Right lobe of liver (tissue), 6 donors: ENCODE measurements around the gene TNNT3. TPM values are rescaled to one million over a fixed set of nuclear protein-coding genes. Genes with fewer than 3 reads are reported as not detected.

Experiments
- ATAC-seq, 4 donors: fragments of 200-7000 bp; cut with Tn5 transposase; one replicate each; pipeline ENCODE4 v1.9.1; 2020; ENCODE audit warnings: mild to moderate bottlenecking in 4 of 4, moderate library complexity in 4 of 4
- DNase-seq, 3 donors: peaks; one replicate each; pipeline ENCODE4 v3.0.0-alpha.2; 2020
- H3K27ac ChIP-seq, 3 donors: fragments of 200-600 bp; one replicate each; pipeline ENCODE4 v1.8.0; 2022
- H3K27me3 ChIP-seq, 2 donors: fragments of 200-600 bp; one replicate each; pipeline ENCODE4 v1.8.0; 2022
- H3K36me3 ChIP-seq, 4 donors: fragments of 200-600 bp; sonication (generic) in 1 of 4; one replicate each; pipeline versions ENCODE4 v1.5.1 to v1.8.0; 2017 to 2022; ENCODE audit warnings: control low read depth in 1 of 4
- H3K4me1 ChIP-seq, 4 donors: fragments of 200-600 bp; sonication (generic) in 1 of 4; one replicate each; pipeline versions ENCODE4 v1.5.1 to v1.8.0; 2017 to 2022; ENCODE audit warnings: control low read depth in 1 of 4
- H3K4me3 ChIP-seq, 3 donors: fragments of 200-600 bp; one replicate each; pipeline ENCODE4 v1.8.0; 2022
- H3K9me3 ChIP-seq, 4 donors: fragments of 200-600 bp; sonication (generic) in 1 of 4; one replicate each; pipeline versions ENCODE4 v1.5.1 to v1.8.0; 2017 to 2022; ENCODE audit warnings: control low read depth in 1 of 4
- POLR2A ChIP-seq: fragments of 450-650 bp; IDR thresholded peaks from one replicate; pipeline ENCODE4 v1.6.1; 2017; ENCODE audit warnings: antibody characterized with exemption, mild to moderate bottlenecking
- WGBS: methylation state at CpG from one replicate; pipeline ENCODE4 v1.1.6; 2018; ENCODE audit warnings: low coverage, low lambda C conversion rate; ENCODE audit not compliant: insufficient coverage; ENCODE audit errors: missing lambda C conversion rate; 5-methylcytosine and 5-hydroxymethylcytosine counted together
- intact Hi-C, 2 donors: fragments of 100-400 bp; cut with DNase I; formaldehyde crosslinking; loops; one replicate each; pipeline versions ENCODE4 v1.11.2 to v1.14.1; 2022
- total RNA-seq, 6 experiments: library from RNA; depleted of rRNA in 2 of 6; stranded (reverse); fragments of >200 nt in 2 of 6; fragmentation: NEBNext Ultra II Directional in 3 of 6; extraction: Animal tissue kit (Norgen Biotek cat#: 25700) in 3 of 6; gene quantifications; one replicate each; pipeline versions ENCODE4 v1.1.0 to v1.2.4, GENCODE V29; 2016 to 2023
- TF ChIP-seq, protein P1 (sequence below), 4 donors: fragments of 200-600 bp in 3 of 4; fragments of 450-650 bp in 1 of 4; IDR thresholded peaks; one replicate each; pipeline versions ENCODE4 v1.5.1 to v1.8.0; 2016 to 2022; ENCODE audit warnings: antibody characterized with exemption in 4 of 4, mild to moderate bottlenecking in 2 of 4
- donor health status: DM: no; HTN: yes; CAD: no.
- donor health status: DM: no; HTN: no; CAD: no.
- donor health status: DM: no; HTN: no; CAD: no.
- donor health status: DM: no; HTN: yes; CAD: no.
- donor health status: DM: no; HTN: yes; CAD: no.

TNNT3 gene
- total RNA-seq, 6 experiments from 2014 or later = 0.44 to 2.2 TPM; not detected in 4

DNA sequence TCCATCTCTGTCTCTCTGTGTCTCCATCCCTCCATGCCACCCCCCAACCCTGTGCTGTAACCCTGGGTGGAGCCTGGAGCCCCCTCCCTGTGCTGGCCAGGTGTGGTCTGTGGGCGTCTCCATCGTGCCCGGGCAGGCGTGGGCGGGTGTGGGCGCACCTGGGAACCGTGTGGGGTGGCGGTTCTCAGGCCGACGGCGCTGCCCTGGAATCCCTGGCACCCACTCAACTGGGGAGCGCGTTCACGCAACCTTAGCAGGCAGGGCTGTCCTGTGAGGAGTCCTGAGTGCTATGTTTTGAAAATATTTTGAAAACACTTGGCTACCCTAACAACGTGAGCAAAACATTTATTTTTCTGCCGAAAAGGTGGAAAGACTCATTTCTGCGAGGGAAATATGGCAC, 4.7 kb downstream of the TNNT3 start:
- H3K27ac ChIP-seq = no peak overlapping the region
- TF ChIP-seq, protein P1, sequence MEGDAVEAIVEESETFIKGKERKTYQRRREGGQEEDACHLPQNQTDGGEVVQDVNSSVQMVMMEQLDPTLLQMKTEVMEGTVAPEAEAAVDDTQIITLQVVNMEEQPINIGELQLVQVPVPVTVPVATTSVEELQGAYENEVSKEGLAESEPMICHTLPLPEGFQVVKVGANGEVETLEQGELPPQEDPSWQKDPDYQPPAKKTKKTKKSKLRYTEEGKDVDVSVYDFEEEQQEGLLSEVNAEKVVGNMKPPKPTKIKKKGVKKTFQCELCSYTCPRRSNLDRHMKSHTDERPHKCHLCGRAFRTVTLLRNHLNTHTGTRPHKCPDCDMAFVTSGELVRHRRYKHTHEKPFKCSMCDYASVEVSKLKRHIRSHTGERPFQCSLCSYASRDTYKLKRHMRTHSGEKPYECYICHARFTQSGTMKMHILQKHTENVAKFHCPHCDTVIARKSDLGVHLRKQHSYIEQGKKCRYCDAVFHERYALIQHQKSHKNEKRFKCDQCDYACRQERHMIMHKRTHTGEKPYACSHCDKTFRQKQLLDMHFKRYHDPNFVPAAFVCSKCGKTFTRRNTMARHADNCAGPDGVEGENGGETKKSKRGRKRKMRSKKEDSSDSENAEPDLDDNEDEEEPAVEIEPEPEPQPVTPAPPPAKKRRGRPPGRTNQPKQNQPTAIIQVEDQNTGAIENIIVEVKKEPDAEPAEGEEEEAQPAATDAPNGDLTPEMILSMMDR (IDR thresholded peaks at IDR 0.05) = no peak
- TF ChIP-seq POLR2A = no peak
- H3K4me3 ChIP-seq = no peak overlapping the region
- DNase-seq (peak in 1 of 3 donors; percentile 40), ATAC-seq (no peak)
- intact Hi-C loops = no loop called here
- no peaks in the 10 kb centered on the region for H3K4me1 ChIP-seq
- H3K36me3 ChIP-seq = no peaks in the 10 kb centered on the region
- 59% methylated on average over 10 of the region's 17 CpGs for WGBS
- H3K27me3 ChIP-seq = no peaks in the 10 kb centered on the region
- no peaks in the 10 kb centered on the region for H3K9me3 ChIP-seq

DNA sequence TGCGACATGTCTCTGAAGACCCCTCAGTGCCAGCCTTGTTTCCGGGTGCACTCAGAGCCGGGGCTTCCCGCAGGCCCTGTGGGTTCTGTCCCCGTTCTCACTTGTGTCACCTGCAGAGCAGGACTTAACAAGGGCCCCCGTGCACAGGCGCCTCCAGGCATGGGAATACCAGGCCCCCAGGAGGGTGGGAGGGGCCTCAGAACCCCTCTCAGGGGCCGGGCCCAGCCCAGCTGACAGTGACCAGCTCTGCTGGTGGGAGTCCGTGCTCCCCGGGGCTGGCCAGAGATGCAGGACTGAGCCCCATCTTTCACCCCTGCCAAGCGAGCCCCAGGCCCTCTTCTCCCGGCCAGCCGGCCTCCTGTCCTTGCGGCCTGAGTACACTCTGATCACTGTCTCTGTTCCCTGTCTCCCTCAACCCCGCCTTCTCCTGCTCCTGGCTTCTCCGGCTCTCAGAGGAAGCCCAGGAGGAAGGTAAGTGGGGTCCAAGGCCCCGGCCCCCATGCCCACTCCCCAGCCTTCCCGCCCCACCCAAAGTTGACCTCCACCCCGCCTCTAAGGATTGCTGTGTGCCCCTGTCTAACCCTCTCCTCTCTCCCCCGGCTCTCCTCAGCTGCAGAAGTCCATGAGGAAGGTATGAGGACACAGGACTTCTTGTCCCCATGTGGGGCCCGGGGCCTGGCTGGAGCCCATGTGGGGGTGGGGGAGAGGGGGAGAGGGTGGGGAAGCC, 5.3 kb downstream of the TNNT3 start:
- Histone ChIP-seq H3K4me3 (no peak overlapping the region), H3K4me1 (no peaks in the 10 kb centered on the region), H3K27ac (no peak overlapping the region), H3K9me3 (no peaks in the 10 kb centered on the region), H3K27me3 (no peaks in the 10 kb centered on the region), H3K36me3 (no peaks in the 10 kb centered on the region)
- WGBS = 93% methylated on average over 3 of the region's 21 CpGs
- intact Hi-C loops = no loop called here
- TF ChIP-seq, protein P1 (IDR thresholded peaks at IDR 0.05) = no peak
- TF ChIP-seq POLR2A = no peak
- DNase-seq (peak in 1 of 3 donors; percentile 36), ATAC-seq (no peak)

GRCh38 chr11:1925373-1926155, 6.1 kb downstream of the TNNT3 start:
- Histone ChIP-seq H3K4me3 (no peak overlapping the region), H3K27me3 (no peaks in the 10 kb centered on the region), H3K9me3 (no peaks in the 10 kb centered on the region), H3K27ac (no peak overlapping the region), H3K36me3 (no peaks in the 10 kb centered on the region), H3K4me1 (no peaks in the 10 kb centered on the region)
- WGBS = 92% methylated on average over 2 of the region's 23 CpGs
- TF ChIP-seq, protein P1 (IDR thresholded peaks at IDR 0.05) = no peak
- TF ChIP-seq POLR2A = no peak
- intact Hi-C loops = no loop called here
- ATAC-seq (no peak), DNase-seq (peak in 1 of 3 donors; percentile 40)

DNA sequence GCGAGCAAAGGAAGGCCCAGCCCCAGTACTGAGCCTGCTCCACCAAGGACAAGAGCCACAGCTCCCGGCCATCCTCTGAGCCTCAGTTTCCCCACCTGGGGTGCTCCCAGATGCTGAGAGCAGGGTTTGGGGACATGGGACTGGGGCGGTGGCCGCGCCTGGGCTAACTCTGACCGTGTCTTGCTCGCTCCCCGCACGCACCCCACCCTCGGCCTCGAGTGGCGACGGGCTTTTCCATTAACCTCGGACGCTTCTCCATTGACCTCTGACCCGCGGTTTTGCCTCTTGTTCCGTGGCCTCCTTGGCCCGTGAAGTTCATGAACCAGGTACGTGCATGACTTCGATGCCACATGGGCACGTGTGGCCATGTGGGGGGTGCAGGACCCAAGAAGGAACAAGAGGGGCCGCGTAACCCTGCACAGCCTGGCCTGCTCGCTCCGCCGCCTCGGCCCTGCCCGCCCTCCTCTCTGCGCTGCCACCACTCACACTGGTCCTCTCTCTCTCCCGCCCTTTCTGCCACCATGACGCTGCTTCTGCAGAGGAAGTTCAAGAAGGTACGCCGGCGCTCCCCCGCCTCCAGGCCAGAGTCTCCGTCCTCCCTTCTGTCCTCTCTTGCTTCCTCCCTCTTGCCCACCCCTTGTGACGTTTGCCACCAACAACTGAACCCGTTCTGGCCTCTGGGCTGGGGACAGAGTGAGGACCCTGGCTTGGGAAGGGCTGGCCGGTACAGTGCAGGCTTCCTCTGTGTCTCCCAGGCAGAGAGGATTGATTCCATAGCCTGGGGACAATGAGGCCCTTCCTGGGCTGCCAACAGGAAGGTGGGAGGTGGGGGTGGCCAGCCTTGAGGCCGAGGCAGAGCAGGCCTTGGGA, 6.9 kb downstream of the TNNT3 start:
- no peaks in the 10 kb centered on the region for H3K36me3 ChIP-seq
- H3K9me3 ChIP-seq = no peaks in the 10 kb centered on the region
- no peak for ATAC-seq
- TF ChIP-seq POLR2A = no peak
- TF ChIP-seq, protein P1 (IDR thresholded peaks at IDR 0.05) = no peak
- H3K27me3 ChIP-seq = no peaks in the 10 kb centered on the region
- H3K4me3 ChIP-seq = no peak overlapping the region
- no peaks in the 10 kb centered on the region for H3K4me1 ChIP-seq
- no peak overlapping the region for H3K27ac ChIP-seq
- DNase-seq = peak in 1 of 3 donors; percentile 45
- intact Hi-C loops = no loop called here
- 60% methylated on average over 16 of the region's 41 CpGs for WGBS
